ENCODE data around the gene ANO6.

DNA sequence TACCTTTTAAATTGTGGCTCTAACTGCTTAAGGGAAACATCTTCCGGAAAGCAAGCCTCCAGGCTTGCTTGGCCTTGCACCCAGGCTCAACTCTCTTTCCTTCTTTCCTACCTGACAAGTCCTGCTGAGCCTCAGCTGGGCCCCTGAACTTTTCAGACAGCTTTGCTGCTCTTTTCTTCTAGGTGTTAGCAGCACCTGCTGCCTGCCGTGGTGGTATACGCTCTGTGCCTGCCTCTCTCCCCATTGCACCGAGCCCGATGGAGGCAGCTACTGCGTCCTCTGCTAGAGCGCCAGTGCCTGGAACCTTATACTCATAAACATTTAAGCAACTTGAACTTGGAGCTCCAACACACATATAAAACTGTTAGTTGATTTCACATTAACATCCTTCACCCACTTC lies 195.7 kb downstream of the ANO6 start:
- TF ChIP-seq YY1 (IDR thresholded peaks at IDR 0.05; ENCODE audit: insufficient read depth, insufficient read length) = no peak
- TF ChIP-seq ZNF274 (IDR thresholded peaks at IDR 0.05; ENCODE audit: low read depth, low read length) = no peak
- no peak for TF ChIP-seq SUZ12 (IDR thresholded peaks at IDR 0.05; ENCODE audit: extremely low read depth, insufficient read depth, insufficient read length)
